Amniotic stem cell (primary cell): ENCODE data around the gene IFFO2.

Experiments
- DNase-seq: peaks from one replicate; lab custom pipeline; 2025; lab: John Stamatoyannopoulos, UW

Gene IFFO2

GRCh38 chr1:18919197-18919905, 37.1 kb downstream of the IFFO2 start:
- no peak for DNase-seq

GRCh38 chr1:18918417-18918816, 38.1 kb downstream of the IFFO2 start:
- no peak for DNase-seq

GRCh38 chr1:18917071-18917799, 39.2 kb downstream of the IFFO2 start:
- no peak for DNase-seq

GRCh38 chr1:18915341-18915740, 41.1 kb downstream of the IFFO2 start:
- no peak for DNase-seq

DNA sequence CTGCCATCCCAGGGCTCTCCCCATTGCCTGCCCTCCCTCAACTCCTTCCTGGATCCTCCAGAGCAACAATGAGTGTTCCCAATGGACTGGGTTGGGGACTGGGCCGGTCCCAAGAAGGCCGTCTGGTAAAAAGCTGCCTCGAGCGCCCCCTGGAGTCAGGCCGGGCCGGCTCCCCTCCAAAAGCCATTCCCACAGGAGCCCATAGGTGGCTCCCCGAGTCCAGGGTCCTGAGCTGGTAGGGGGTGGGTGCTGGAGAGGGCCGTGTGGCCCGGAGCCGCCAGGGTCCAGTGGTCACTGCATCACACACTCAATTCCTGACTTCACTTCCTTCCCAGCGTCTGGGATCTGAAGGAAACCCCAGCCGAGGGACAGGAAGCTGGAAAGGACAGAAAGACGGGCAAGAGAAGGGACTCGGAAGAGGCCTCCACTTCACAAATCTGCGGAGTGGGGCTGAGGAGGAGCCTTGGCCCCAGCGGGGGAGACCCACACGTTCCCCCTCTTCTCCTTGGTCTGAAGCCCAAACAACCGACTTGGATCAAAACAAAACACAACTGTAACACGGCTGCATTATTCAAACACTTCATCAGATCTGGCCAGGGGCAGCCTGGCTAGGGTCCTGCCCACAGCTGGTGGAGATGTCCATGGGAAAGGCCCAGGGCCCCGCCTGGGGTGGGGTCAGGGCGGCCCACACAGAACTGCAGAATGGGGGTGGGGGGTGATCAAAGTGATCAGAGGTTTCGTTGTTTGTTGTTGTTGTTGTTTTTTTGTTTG, 43.2 kb downstream of the IFFO2 start:
- DNase-seq: peak; percentile 70

DNA sequence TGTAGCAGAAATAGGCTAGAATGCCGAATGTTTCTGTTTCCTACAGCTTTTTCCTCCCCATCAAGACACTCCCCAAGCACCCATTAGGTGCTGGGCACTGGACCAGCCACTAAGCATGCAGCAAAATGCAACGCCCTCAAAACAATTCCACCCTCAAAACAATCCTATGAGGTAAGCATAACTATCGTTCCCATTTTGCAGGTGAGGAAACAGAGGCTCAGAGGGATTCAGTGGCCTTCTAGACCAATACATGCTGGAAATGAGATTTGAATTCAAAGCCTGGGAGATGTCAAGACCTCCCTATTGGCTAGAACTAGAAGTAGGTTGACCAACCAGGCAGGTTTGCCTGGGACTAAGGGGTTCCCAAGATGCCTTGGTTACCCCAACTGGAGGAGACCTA, 43.9 kb downstream of the IFFO2 start:
- DNase-seq: no peak

- DNase-seq: no peak
These were observed 47.3 kb downstream of the IFFO2 start for GRCh38 chr1:18908911-18909771.

DNA sequence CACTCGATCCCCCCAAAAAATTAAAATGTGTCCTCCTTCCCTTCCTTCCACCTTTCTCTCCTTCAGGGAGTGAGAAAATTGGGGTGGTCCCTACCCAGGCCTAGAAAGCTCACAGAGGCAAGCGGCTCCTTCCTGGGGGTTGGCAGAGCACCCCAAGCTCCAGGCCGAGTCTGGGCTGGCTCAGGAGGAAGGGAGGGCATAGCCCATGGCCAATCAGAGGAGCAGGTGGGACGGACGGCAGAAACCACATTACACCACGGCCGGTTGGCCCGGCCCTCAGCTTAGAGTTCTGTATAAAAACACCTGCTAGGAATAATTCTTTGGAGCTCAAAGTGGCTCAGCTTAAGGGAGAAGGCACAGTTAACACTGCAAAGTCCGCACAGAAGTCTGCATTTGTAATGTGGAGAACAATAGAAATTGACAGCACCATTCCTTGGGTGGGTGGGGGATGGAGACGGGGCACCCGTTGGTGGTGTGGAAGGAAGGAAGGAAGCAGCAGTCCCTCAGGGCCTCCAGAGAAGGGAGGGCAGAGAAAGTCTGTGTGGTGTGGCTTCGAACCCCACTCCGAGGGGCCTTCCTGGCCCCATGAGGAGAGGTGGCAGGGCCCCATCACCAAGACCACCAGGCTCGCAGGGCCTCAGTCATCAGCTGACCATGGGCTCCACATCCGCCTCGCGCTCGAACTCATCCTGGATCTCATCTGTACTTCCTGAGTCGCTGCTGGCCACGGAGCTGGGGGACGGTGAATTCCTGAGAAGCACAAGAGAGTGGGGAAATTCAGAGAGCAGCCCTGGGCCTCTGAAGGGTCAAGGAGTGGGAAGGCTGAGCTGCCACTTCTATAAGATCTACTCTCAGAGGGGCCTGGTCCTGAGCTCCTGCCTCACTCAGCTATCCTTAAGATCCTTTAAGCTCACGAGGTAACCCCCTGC, 48.3 kb downstream of the IFFO2 start:
- DNase-seq: no peak

- peak; percentile 24 for DNase-seq
These were observed 49.2 kb downstream of the IFFO2 start for GRCh38 chr1:18907021-18907916.

DNA sequence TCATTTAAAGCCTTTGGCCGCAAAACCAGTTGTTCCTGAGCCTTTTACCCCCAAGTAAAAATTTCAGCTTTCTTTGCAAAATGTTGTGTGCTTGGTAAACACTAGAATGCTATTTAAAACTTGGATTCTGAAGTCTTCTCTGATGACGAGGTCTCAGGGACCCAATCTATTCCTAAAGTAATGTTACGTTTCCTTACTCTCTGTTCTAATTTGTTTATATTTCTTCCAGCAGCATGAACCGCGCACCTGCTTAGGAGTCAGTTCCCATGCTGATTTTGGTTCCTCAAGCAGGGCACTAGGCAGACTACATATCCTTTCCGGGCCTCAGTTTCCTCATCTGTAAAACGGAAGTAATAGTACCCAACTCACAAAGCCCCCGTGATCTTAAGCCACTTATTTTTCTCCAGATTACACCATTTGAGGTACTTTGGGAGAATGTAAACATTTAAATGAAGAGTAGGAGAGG, 53.2 kb downstream of the IFFO2 start:
- DNase-seq: no peak

GRCh38 chr1:18902523-18903290, 53.8 kb downstream of the IFFO2 start, which contains the start of gene ALDH4A1:
ALDH4A1 (minus strand) TSS chr1:18902555; CDS start chr1:18902523, 32 bp downstream.
- DNase-seq: peak; percentile 92

DNA sequence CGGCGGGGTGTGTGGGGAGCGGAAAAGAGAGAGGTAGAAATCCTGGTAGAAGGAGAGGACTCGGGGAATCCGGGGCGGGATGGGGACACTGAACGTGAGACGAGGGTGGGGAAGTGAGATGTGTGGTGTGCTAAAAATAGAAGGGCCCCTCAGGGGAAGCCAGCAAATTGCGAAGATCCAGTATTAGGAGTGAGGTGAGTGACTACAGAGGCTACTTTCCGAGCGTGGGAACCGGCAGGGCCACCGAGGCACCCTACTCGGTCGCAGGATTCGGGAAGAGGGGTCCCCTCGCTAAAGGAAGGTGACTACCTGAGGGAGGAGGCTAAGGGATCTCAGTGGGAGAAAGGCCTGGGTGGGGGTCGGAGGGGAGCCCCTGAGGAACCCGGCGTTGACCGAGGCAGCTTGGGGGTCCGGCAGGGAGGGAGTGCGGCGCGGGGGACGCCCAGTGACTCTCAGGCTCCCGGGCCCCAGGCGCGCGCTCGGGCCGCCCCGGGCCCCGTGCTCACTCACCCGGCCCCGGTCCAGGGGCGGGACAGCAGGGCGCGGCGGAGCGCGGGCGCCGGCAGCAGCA, 54.4 kb downstream of the IFFO2 start:
- DNase-seq: peak; percentile 16

DNA sequence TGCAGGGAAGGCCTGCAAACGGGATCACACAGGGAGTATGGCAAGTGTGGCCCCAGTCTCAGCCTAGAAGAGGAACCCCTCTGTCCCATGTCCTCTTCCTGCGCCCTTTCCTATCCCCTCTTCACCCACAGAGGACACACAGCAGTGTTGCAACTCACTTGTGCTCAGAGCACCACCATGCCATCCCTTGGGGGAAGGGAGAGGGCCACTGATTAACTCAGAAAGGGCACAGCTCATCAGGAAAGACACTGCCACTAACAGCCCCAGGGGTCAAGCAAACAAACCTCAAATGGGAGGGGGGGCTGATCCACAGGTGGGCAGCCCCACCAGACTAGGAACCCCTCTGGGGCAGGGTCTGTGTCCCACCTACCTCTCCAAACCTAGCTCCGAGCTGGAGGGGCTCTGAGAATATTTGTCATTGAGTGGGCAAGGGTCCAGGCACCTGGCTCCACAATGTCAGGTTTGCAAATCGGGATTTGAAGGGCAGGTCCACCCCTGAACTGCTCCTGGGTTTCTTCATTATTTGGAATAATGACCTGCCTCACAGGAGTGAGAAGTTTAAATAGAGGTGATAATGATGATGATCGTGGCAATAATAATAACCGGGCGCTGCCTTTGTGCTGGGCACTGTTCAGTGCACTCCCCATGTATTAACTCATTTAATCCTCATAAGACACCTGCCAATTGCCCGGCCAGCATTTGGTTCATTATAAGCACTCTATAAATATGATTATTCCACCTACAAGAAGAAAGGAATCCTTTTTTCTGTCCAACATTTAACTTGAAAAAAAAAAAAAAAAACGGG, 55.1 kb downstream of the IFFO2 start:
- no peak for DNase-seq

DNA sequence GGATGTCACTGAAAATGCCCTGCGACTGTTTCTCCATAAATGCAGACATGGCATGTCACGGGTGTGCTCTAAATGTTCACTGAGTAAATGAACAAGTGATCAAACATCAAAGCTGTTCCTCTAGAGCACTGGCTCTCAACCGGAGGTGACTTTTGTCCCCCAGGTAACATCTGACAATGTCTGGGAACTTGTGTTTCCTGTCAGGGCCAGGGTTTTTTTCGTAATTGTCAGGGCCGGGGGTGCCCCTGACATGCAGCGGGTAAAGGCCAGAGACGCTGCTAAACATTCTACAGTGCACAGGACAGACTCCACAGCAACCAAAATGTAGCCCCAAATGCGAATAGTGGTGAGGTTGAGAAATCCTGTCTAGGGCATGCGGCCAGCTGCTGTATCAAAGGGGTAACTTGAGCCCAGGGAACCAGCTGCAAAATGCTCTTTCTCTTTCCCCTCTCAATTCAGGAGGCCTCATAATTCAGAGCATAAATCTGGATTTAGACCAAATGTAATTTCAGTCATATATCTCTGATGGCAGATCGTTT, 56.1 kb downstream of the IFFO2 start:
- DNase-seq: no peak

- DNase-seq: no peak
These were observed 57.0 kb downstream of the IFFO2 start for GRCh38 chr1:18899363-18900049.

GRCh38 chr1:18898567-18898966, 57.9 kb downstream of the IFFO2 start:
- no peak for DNase-seq

DNA sequence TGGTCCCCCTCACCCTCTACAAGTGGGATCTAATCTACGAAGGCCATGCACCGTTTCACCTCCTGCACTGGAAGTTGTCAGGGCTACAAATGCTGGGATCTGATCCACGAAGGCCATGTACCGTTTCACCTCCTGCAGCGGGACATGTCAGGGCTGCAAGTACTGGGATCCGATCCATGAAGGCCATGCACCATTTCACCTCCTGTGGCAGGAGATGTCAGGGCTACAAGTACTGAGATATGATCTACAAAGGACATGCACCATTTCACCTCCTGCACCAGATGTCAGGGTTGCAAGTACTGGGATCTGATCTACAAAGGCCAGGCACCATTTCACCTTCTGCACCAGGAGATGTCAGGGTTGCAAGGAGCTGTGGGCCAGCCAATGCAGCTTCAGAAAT, 61.2 kb downstream of the IFFO2 start:
- no peak for DNase-seq
